Measurements from ENCODE around the gene CARS1. TPM values are rescaled to one million over a fixed set of nuclear protein-coding genes. Genes with fewer than 3 reads are reported as not detected.

Gene CARS1
- total RNA-seq, 1 experiment from 2014 or later: 67.6 TPM

- intact Hi-C loops (cut with micrococcal nuclease; ENCODE audit: unreplicated experiment): no loop called here
- CTCF ChIA-PET: no interaction called here
- DNase-seq: no peak
- peaks cover 4% of the 10 kb centered on the region for H3K4me1 Mint-ChIP-seq (ENCODE audit: low read depth, unreplicated experiment)
- no peak overlapping the region for H3K4me3 Mint-ChIP-seq (ENCODE audit: low read depth, unreplicated experiment)
- no peak overlapping the region for H3K27ac Mint-ChIP-seq (ENCODE audit: unreplicated experiment)
- H3K9me3 Mint-ChIP-seq (ENCODE audit: low read depth, unreplicated experiment): no peaks in the 10 kb centered on the region
- peaks cover 49% of the 10 kb centered on the region for H3K36me3 Mint-ChIP-seq (ENCODE audit: insufficient read depth, unreplicated experiment)
- no peaks in the 10 kb centered on the region for H3K27me3 Mint-ChIP-seq (ENCODE audit: unreplicated experiment)
- no TSS peak for BruUV-seq (replicated peaks)
- no peak for TF ChIP-seq CTCF (IDR thresholded peaks at IDR 0.05; ENCODE audit: unreplicated experiment)
These were observed 62.1 kb downstream of the CARS1 start for GRCh38 chr11:2995031-2995561.

GRCh38 chr11:2994336-2994730 is 62.9 kb downstream of the CARS1 start:
- H3K9me3 Mint-ChIP-seq (ENCODE audit: low read depth, unreplicated experiment): no peaks in the 10 kb centered on the region
- H3K4me1 Mint-ChIP-seq (ENCODE audit: low read depth, unreplicated experiment): peaks cover 2% of the 10 kb centered on the region
- TF ChIP-seq CTCF (IDR thresholded peaks at IDR 0.05; ENCODE audit: unreplicated experiment): no peak
- intact Hi-C loops (cut with micrococcal nuclease; ENCODE audit: unreplicated experiment): loop anchor here (5.0 kb wide), 1 partner anchor 552 kb away; the partner anchor contains the start of gene TRPM5
- peaks cover 44% of the 10 kb centered on the region for H3K36me3 Mint-ChIP-seq (ENCODE audit: insufficient read depth, unreplicated experiment)
- DNase-seq: no peak
- no peak overlapping the region for H3K4me3 Mint-ChIP-seq (ENCODE audit: low read depth, unreplicated experiment)
- H3K27ac Mint-ChIP-seq (ENCODE audit: unreplicated experiment): no peak overlapping the region
- no TSS peak for BruUV-seq (replicated peaks)
- CTCF ChIA-PET: no interaction called here
- no peaks in the 10 kb centered on the region for H3K27me3 Mint-ChIP-seq (ENCODE audit: unreplicated experiment)

GRCh38 chr11:2992997-2993325 is 64.3 kb downstream of the CARS1 start:
- peak overlapping the region; percentile 97 for H3K27ac Mint-ChIP-seq (ENCODE audit: unreplicated experiment)
- CTCF ChIA-PET: no interaction called here
- H3K36me3 Mint-ChIP-seq (ENCODE audit: insufficient read depth, unreplicated experiment): peaks cover 45% of the 10 kb centered on the region
- TSS peak; percentile 72 for BruUV-seq (replicated peaks)
- intact Hi-C loops (cut with micrococcal nuclease; ENCODE audit: unreplicated experiment): loop anchor here (5.0 kb wide), 1 partner anchor 551 kb away; the partner anchor contains the start of gene TRPM5
- peak overlapping the region; percentile 98 for H3K4me3 Mint-ChIP-seq (ENCODE audit: low read depth, unreplicated experiment)
- no peak for DNase-seq
- no peaks in the 10 kb centered on the region for H3K9me3 Mint-ChIP-seq (ENCODE audit: low read depth, unreplicated experiment)
- H3K27me3 Mint-ChIP-seq (ENCODE audit: unreplicated experiment): no peaks in the 10 kb centered on the region
- peaks cover 15% of the 10 kb centered on the region for H3K4me1 Mint-ChIP-seq (ENCODE audit: low read depth, unreplicated experiment)
- no peak for TF ChIP-seq CTCF (IDR thresholded peaks at IDR 0.05; ENCODE audit: unreplicated experiment)

- H3K36me3 Mint-ChIP-seq (ENCODE audit: insufficient read depth, unreplicated experiment): peaks cover 49% of the 10 kb centered on the region
- H3K27ac Mint-ChIP-seq (ENCODE audit: unreplicated experiment): peak within 1 kb of the TSS; percentile 97
- peaks cover 18% of the 10 kb centered on the region for H3K4me1 Mint-ChIP-seq (ENCODE audit: low read depth, unreplicated experiment)
- CTCF ChIA-PET: interaction anchor here (0.7 to 1.0 kb wide), 5 partner anchors 17 to 459 kb away, joined by 3 to 4 read pairs (median 4); partner anchors contain the start of gene CARS1
- TF ChIP-seq CTCF (IDR thresholded peaks at IDR 0.05; ENCODE audit: unreplicated experiment): no peak
- no peaks in the 10 kb centered on the region for H3K27me3 Mint-ChIP-seq (ENCODE audit: unreplicated experiment)
- peak within 1 kb of the TSS; percentile 98 for H3K4me3 Mint-ChIP-seq (ENCODE audit: low read depth, unreplicated experiment)
- intact Hi-C loops (cut with micrococcal nuclease; ENCODE audit: unreplicated experiment): loop anchor here (5.0 kb wide), 1 partner anchor 550 kb away; the partner anchor contains the start of gene TRPM5
- no TSS peak for BruUV-seq (replicated peaks)
- DNase-seq: peak; percentile 95
- H3K9me3 Mint-ChIP-seq (ENCODE audit: low read depth, unreplicated experiment): no peaks in the 10 kb centered on the region
These were observed 64.8 kb downstream of the CARS1 start, which contains the start of gene NAP1L4 for GRCh38 chr11:2992234-2992996. NAP1L4 (minus strand) TSS chr11:2992329; CDS start chr11:2979220, 13,109 bp downstream.
